PFSK-1 (cell line): ENCODE measurements around the gene ZBTB9.

Experiments used
- FOXP2 ChIP-seq: optimal IDR thresholded peaks from 2 replicates; pipeline ENCODE3; 2011; ENCODE audit warnings: borderline replicate concordance, control low read depth, inconsistent platforms; ENCODE audit not compliant: insufficient read depth; ENCODE audit errors: extremely low read length, extremely low read depth
- POLR2AphosphoS5 ChIP-seq: IDR thresholded peaks from 2 replicates; pipeline ENCODE4 v1.6.1; 2012; ENCODE audit warnings: low read depth, mild to moderate bottlenecking, control low read depth, low read length, moderate library complexity
- SIN3A ChIP-seq: IDR thresholded peaks from 2 replicates; pipeline ENCODE4 v1.6.1; 2012; ENCODE audit warnings: mild to moderate bottlenecking, low read length, moderate library complexity, borderline replicate concordance; ENCODE audit not compliant: insufficient read depth
- TAF1 ChIP-seq: IDR thresholded peaks from 2 replicates; pipeline ENCODE4 v1.6.1; 2012; ENCODE audit warnings: low read length, control low read depth, borderline replicate concordance; ENCODE audit not compliant: insufficient read depth
- TF ChIP-seq, protein P1 (sequence below), 2 experiments: IDR thresholded peaks; 2 replicates each; pipeline versions ENCODE4 v1.6.1 to v1.8.0; 2011 to 2012; ENCODE audit warnings: low read depth in 2 of 2, low read length in 2 of 2, control low read depth in 1 of 2, inconsistent platforms in 1 of 2, mild to moderate bottlenecking in 1 of 2, moderate library complexity in 1 of 2; ENCODE audit not compliant: insufficient read depth in 1 of 2

ZBTB9 gene

DNA sequence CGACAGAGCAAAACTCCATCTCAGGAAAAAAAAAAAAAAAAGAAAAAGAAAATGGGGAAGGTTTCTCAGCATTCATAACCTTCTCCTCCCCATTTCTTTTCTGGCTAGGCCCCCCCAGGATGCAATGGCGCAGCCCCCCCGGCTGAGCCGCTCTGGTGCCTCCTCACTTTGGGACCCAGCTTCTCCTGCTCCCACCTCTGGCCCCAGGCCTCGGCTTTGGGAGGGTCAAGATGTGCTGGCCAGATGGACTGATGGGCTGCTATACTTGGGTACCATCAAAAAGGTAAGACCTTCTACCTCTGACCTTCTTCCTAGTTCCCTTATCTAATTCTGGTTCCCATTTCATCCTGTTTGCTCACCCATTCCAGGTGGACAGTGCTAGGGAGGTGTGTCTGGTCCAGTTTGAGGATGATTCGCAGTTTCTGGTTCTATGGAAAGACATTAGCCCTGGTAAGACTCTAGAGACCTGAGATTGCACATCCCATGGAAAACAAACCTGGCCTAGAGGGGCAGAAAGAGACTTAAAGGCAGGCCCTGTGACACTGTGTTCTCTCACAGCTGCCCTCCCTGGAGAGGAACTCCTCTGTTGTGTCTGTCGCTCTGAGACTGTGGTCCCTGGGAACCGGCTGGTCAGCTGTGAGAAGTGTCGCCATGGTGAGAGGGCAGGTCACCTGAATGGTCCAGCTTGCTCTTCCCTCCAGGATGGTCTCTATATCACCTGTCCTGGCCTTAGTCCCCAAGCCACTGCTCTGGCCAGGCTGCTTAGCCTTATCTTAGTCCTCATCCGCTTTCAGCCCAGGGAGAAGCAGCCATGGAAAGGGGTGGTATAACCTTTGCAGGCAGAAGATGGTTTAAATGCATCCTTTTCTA lies 42.0 kb upstream of the ZBTB9 start:
- TF ChIP-seq POLR2AphosphoS5 (no peak), TAF1 (no peak), SIN3A (no peak), FOXP2 (no peak)
- TF ChIP-seq, protein P1, sequence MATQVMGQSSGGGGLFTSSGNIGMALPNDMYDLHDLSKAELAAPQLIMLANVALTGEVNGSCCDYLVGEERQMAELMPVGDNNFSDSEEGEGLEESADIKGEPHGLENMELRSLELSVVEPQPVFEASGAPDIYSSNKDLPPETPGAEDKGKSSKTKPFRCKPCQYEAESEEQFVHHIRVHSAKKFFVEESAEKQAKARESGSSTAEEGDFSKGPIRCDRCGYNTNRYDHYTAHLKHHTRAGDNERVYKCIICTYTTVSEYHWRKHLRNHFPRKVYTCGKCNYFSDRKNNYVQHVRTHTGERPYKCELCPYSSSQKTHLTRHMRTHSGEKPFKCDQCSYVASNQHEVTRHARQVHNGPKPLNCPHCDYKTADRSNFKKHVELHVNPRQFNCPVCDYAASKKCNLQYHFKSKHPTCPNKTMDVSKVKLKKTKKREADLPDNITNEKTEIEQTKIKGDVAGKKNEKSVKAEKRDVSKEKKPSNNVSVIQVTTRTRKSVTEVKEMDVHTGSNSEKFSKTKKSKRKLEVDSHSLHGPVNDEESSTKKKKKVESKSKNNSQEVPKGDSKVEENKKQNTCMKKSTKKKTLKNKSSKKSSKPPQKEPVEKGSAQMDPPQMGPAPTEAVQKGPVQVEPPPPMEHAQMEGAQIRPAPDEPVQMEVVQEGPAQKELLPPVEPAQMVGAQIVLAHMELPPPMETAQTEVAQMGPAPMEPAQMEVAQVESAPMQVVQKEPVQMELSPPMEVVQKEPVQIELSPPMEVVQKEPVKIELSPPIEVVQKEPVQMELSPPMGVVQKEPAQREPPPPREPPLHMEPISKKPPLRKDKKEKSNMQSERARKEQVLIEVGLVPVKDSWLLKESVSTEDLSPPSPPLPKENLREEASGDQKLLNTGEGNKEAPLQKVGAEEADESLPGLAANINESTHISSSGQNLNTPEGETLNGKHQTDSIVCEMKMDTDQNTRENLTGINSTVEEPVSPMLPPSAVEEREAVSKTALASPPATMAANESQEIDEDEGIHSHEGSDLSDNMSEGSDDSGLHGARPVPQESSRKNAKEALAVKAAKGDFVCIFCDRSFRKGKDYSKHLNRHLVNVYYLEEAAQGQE (IDR thresholded peaks at IDR 0.05; ENCODE audit: insufficient read depth in 1 of 2, low read depth in 2 of 2, low read length in 2 of 2), result no peak

DNA sequence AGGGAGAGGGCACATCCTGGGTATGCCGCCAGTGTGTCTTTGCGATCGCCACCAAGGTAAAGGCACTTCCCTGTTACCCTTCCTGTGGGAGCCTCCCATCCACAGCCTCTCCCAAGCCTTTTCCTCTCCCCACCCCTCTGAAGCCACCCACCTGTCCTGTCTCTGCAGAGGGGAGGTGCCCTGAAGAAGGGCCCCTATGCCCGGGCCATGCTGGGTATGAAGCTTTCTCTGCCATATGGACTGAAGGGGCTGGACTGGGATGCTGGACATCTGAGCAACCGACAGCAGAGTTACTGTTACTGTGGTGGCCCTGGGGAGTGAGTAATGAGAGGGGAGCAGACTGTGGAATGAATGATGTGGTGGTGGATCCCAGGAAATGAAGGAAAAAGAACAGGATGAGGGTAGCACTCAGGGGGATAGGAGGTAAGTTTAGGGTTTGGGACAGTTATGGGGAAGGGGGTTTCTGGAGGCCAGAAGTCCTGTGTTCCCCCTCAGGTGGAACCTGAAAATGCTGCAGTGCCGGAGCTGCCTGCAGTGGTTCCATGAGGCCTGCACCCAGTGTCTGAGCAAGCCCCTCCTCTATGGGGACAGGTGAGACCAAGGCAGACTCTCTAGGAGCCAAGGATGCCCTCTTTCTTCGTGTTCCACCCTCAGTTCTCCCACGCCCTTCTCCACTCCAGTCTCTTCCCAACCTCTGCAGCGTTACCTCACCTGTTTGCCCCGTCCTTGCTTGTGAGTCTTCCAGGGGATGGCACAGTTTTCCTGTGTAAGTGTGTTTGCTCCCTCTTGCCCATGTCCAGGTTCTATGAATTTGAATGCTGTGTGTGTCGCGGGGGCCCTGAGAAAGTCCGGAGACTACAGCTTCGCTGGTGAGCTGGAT lies 40.9 kb upstream of the ZBTB9 start:
- no peak for TF ChIP-seq FOXP2
- TF ChIP-seq TAF1, result no peak
- TF ChIP-seq POLR2AphosphoS5, result peak; percentile 17
- TF ChIP-seq SIN3A, result no peak
- TF ChIP-seq, protein P1 (IDR thresholded peaks at IDR 0.05; ENCODE audit: insufficient read depth in 1 of 2, low read depth in 2 of 2, low read length in 2 of 2), result no peak

DNA sequence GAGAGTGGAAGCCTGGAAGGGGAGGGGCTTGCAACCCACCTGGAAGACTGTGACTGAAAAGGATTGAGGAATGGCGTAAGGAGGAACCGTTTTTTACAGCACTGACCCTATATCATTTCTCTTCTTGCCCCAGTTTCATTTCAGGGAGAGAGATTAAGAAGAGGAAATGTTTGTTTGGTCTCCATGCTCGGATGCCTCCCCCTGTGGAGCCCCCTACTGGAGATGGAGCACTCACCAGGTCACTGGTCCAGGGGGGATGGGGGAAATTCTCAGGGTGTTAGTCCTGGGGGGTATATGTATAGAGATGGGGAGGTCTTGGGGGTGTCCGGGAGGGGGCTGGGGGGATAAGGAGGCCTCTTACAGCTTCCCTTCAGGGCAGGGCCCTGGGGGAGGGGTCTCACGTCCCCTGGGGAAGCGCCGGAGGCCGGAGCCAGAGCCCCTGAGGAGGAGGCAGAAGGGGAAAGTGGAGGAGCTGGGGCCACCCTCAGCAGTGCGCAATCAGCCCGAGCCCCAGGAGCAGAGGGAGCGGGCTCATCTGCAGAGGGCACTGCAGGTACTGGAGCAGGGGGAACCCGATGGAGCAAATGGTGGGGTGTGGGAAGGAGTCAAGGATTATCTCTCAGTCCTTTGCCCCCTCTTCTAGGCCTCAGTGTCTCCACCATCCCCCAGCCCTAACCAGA lies 39.6 kb upstream of the ZBTB9 start:
- TF ChIP-seq, protein P1 (IDR thresholded peaks at IDR 0.05; ENCODE audit: insufficient read depth in 1 of 2, low read depth in 2 of 2, low read length in 2 of 2), result no peak
- TF ChIP-seq TAF1 (no peak), SIN3A (no peak), FOXP2 (no peak), POLR2AphosphoS5 (no peak)

DNA sequence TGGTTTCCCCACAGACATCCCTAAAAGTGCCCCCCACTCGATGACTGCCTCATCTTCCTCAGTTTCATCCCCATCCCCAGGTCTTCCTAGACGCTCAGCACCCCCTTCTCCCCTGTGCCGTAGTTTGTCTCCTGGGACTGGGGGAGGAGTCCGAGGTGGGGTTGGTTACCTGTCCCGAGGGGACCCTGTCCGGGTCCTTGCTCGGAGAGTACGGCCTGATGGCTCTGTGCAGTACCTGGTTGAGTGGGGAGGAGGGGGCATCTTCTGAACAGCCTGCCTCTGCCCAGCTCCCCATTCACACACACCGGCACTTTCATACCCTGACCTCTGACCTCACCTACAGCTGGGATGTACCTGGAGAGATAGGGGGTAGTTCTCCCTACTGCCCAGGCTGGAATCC lies 38.5 kb upstream of the ZBTB9 start:
- TF ChIP-seq POLR2AphosphoS5 (no peak), TAF1 (no peak), FOXP2 (no peak)
